G401.6 (cell line): ENCODE results near the gene DAB1.

Experiments
- FAIRE-seq: peaks from 2 replicates; lab custom pipeline; 2012; peaks lifted over from hg19 to GRCh38; lab: Jason Lieb, UNC

The DAB1 gene

GRCh38 chr1:57066980-57067610 is 356.8 kb downstream of the DAB1 start:
- no peak for FAIRE-seq

GRCh38 chr1:57065442-57065841 is 358.4 kb downstream of the DAB1 start:
- FAIRE-seq = no peak

- no peak for FAIRE-seq
Observed at GRCh38 chr1:57064379-57065140, 359.3 kb downstream of the DAB1 start.

GRCh38 chr1:57063406-57064125 is 360.3 kb downstream of the DAB1 start:
- no peak for FAIRE-seq

GRCh38 chr1:57061369-57061768 is 362.5 kb downstream of the DAB1 start:
- no peak for FAIRE-seq

GRCh38 chr1:57060451-57060850 is 363.4 kb downstream of the DAB1 start:
- FAIRE-seq = no peak

GRCh38 chr1:57058652-57059501 is 365.0 kb downstream of the DAB1 start:
- no peak for FAIRE-seq

GRCh38 chr1:57048856-57049255 is 375.0 kb downstream of the DAB1 start:
- no peak for FAIRE-seq

GRCh38 chr1:57046462-57046861 is 377.4 kb downstream of the DAB1 start:
- no peak for FAIRE-seq

- no peak for FAIRE-seq
Observed at GRCh38 chr1:57041901-57042300, 382.0 kb downstream of the DAB1 start.

GRCh38 chr1:57040811-57041210 is 383.0 kb downstream of the DAB1 start:
- no peak for FAIRE-seq

GRCh38 chr1:57036641-57037579 is 386.9 kb downstream of the DAB1 start:
- no peak for FAIRE-seq

GRCh38 chr1:57034713-57035112 is 389.1 kb downstream of the DAB1 start:
- no peak for FAIRE-seq

GRCh38 chr1:57033222-57034001 is 390.4 kb downstream of the DAB1 start:
- FAIRE-seq = no peak

GRCh38 chr1:57026624-57027354 is 397.1 kb downstream of the DAB1 start:
- FAIRE-seq = no peak

GRCh38 chr1:57024855-57025254 is 399.0 kb downstream of the DAB1 start:
- FAIRE-seq = no peak

GRCh38 chr1:57024428-57024827 is 399.4 kb downstream of the DAB1 start:
- no peak for FAIRE-seq

- no peak for FAIRE-seq
Observed at GRCh38 chr1:57020216-57020615, 403.6 kb downstream of the DAB1 start.

GRCh38 chr1:57019236-57019839 is 404.5 kb downstream of the DAB1 start:
- no peak for FAIRE-seq
